HUES48 (cell line): ENCODE measurements around the gene CCDC137.

Experiments
- H3K27ac ChIP-seq: one replicate; pipeline ENCODE4 v1.7.0; 2013; ENCODE audit warnings: low read depth, low read length, inconsistent platforms
- H3K27me3 ChIP-seq: 2 replicates; pipeline ENCODE4 v1.6.1; 2013; ENCODE audit warnings: mild to moderate bottlenecking, low read length; ENCODE audit not compliant: control insufficient read depth, insufficient read depth
- H3K36me3 ChIP-seq: 2 replicates; pipeline ENCODE4 v1.6.1; 2013; ENCODE audit warnings: low read length; ENCODE audit not compliant: control insufficient read depth, insufficient read depth
- H3K4me1 ChIP-seq: 2 replicates; pipeline ENCODE4 v1.6.1; 2013; ENCODE audit warnings: mild to moderate bottlenecking, low read length; ENCODE audit not compliant: control insufficient read depth, insufficient read depth
- H3K4me3 ChIP-seq: 2 replicates; pipeline ENCODE4 v1.5.1; 2013; ENCODE audit warnings: mild to moderate bottlenecking, low read depth, low read length
- H3K9ac ChIP-seq: 2 replicates; pipeline ENCODE4 v1.6.1; 2013; ENCODE audit warnings: mild to moderate bottlenecking, low read depth, low read length, moderate library complexity
- H3K9me3 ChIP-seq: 2 replicates; pipeline ENCODE4 v1.6.1; 2013; ENCODE audit warnings: low read length; ENCODE audit not compliant: control insufficient read depth, insufficient read depth

CCDC137 gene

DNA sequence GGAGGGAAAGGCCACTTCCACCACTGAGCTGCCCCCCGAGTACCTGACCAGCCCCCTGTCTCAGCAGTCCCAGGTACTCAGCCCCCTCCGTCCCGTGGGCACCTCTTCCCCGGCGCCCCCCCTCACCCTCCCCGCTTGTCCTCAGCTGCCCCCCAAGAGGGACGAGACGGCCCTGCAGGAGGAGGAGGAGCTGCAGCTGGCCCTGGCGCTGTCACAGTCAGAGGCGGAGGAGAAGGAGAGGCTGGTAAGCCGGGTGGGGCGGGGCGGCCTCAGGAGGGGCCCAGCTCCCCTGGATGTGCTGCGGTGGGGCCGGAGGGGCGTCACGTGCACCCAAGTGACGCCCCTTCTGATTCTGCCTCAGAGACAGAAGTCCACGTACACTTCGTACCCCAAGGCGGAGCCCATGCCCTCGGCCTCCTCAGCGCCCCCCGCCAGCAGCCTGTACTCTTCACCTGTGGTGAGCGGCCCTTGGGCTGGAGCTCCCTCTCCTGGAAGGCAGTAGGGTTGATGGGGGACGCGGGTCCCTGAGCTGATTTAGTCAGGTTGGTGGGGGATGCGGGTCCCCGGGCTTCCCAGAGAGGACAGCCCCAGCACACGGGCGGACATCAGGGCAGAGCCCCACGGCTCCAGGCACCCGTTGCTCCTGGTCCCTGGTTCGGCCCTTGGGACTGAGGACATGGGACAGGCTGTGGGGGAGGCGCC lies 27.1 kb downstream of the CCDC137 start:
- Histone ChIP-seq H3K36me3 (peaks cover 85% of the 10 kb centered on the region), H3K9me3 (no peaks in the 10 kb centered on the region), H3K27me3 (no peaks in the 10 kb centered on the region), H3K9ac (no peak overlapping the region), H3K4me3 (no peak overlapping the region), H3K4me1 (no peaks in the 10 kb centered on the region), H3K27ac (no peak overlapping the region)

- Histone ChIP-seq H3K36me3 (peaks cover 79% of the 10 kb centered on the region), H3K27ac (no peak overlapping the region), H3K4me3 (no peak overlapping the region), H3K9me3 (no peaks in the 10 kb centered on the region), H3K27me3 (no peaks in the 10 kb centered on the region), H3K4me1 (no peaks in the 10 kb centered on the region), H3K9ac (no peak overlapping the region)
Measured at GRCh38 chr17:81694810-81695209, 28.3 kb downstream of the CCDC137 start.

DNA sequence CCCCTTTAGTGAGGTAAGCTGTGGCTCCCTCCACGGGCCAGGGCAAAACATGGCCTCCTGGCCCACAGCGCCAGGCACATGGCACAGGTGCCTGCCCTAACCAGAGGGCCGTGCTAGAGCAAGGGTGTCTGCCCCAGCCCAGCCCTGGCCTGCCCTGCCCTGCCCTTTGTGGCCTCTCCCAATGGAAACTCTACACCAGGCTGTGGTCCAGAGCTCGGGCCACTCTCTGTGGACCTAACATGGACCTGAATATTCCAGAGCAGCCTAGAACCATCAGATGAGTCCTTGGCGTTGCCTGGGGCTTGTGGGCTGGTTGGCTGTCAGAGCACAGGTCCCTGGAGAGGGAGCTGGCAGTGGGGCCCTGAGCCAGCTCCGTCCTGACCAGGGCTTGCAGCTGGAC lies 28.7 kb downstream of the CCDC137 start:
- Histone ChIP-seq H3K9ac (no peak overlapping the region), H3K9me3 (no peaks in the 10 kb centered on the region), H3K36me3 (peaks cover 75% of the 10 kb centered on the region), H3K27me3 (no peaks in the 10 kb centered on the region), H3K4me1 (no peaks in the 10 kb centered on the region), H3K27ac (no peak overlapping the region), H3K4me3 (no peak overlapping the region)

GRCh38 chr17:81695801-81696200 lies 29.3 kb downstream of the CCDC137 start:
- H3K4me3 ChIP-seq = no peak overlapping the region
- no peak overlapping the region for H3K9ac ChIP-seq
- no peaks in the 10 kb centered on the region for H3K9me3 ChIP-seq
- no peaks in the 10 kb centered on the region for H3K4me1 ChIP-seq
- peaks cover 73% of the 10 kb centered on the region for H3K36me3 ChIP-seq
- H3K27me3 ChIP-seq = no peaks in the 10 kb centered on the region
- no peak overlapping the region for H3K27ac ChIP-seq

DNA sequence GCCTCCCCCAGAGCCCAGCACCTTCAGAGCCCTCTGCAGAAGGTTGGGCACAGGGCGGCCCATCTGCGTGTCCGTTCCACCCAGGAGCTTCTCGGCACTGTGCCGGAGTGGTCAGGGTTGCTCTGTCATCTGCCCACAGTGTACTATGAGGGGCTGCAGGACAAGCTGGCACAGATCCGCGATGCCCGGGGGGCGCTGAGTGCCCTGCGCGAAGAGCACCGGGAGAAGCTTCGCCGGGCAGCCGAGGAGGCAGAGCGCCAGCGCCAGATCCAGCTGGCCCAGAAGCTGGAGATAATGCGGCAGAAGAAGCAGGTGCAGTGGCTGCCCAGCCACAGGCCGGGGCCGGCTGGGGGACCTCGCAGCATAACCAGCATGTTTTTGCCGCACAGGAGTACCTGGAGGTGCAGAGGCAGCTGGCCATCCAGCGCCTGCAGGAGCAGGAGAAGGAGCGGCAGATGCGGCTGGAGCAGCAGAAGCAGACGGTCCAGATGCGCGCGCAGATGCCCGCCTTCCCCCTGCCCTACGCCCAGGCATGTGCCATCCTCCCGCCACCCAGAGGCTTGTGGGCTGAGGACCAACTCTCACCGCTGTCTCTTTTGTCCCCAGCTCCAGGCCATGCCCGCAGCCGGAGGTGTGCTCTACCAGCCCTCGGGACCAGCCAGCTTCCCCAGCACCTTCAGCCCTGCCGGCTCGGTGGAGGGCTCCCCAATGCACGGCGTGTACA lies 29.8 kb downstream of the CCDC137 start:
- Histone ChIP-seq H3K4me3 (no peak overlapping the region), H3K9ac (no peak overlapping the region), H3K36me3 (peaks cover 73% of the 10 kb centered on the region), H3K27ac (no peak overlapping the region), H3K4me1 (no peaks in the 10 kb centered on the region), H3K27me3 (no peaks in the 10 kb centered on the region), H3K9me3 (no peaks in the 10 kb centered on the region)

- Histone ChIP-seq H3K4me1 (no peaks in the 10 kb centered on the region), H3K36me3 (peaks cover 67% of the 10 kb centered on the region), H3K27ac (no peak overlapping the region), H3K4me3 (no peak overlapping the region), H3K9me3 (no peaks in the 10 kb centered on the region), H3K27me3 (no peaks in the 10 kb centered on the region), H3K9ac (no peak overlapping the region)
Measured at GRCh38 chr17:81697261-81698044, 30.9 kb downstream of the CCDC137 start.

- no peaks in the 10 kb centered on the region for H3K4me1 ChIP-seq
- H3K9ac ChIP-seq = no peak overlapping the region
- no peaks in the 10 kb centered on the region for H3K9me3 ChIP-seq
- H3K27me3 ChIP-seq = no peaks in the 10 kb centered on the region
- H3K27ac ChIP-seq = peak overlapping the region; percentile 2
- no peak overlapping the region for H3K4me3 ChIP-seq
- H3K36me3 ChIP-seq = peaks cover 60% of the 10 kb centered on the region
Measured at GRCh38 chr17:81700353-81701287, 34.1 kb downstream of the CCDC137 start.

DNA sequence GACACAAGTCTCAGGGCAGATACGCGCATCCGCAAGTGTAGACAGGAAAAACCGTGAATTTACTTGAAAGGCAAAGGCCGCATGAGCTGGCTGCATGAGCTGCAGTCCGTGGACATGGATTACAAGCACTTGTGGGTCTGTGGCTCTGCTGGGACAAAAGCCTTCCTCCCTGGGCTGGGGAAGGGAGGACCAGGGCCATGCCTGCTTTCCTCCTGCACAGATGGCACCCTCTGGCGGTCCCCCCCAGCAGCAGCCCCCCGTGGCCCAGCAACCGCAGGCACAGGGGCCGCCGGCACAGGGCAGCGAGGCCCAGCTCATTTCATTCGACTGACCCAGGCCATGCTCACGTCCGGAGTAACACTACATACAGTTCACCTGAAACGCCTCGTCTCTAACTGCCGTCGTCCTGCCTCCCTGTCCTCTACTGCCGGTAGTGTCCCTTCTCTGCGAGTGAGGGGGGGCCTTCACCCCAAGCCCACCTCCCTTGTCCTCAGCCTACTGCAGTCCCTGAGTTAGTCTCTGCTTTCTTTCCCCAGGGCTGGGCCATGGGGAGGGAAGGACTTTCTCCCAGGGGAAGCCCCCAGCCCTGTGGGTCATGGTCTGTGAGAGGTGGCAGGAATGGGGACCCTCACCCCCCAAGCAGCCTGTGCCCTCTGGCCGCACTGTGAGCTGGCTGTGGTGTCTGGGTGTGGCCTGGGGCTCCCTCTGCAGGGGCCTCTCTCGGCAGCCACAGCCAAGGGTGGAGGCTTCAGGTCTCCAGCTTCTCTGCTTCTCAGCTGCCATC lies 34.9 kb downstream of the CCDC137 start:
- peaks cover 60% of the 10 kb centered on the region for H3K36me3 ChIP-seq
- H3K4me3 ChIP-seq = peak overlapping the region; percentile 93
- no peaks in the 10 kb centered on the region for H3K27me3 ChIP-seq
- no peak overlapping the region for H3K9ac ChIP-seq
- H3K27ac ChIP-seq = peak overlapping the region; percentile 14
- no peaks in the 10 kb centered on the region for H3K9me3 ChIP-seq
- no peaks in the 10 kb centered on the region for H3K4me1 ChIP-seq

- H3K9ac ChIP-seq = peak within 1 kb of the TSS; percentile 91
- H3K4me3 ChIP-seq = peak within 1 kb of the TSS; percentile 93
- no peaks in the 10 kb centered on the region for H3K27me3 ChIP-seq
- H3K36me3 ChIP-seq = peaks cover 61% of the 10 kb centered on the region
- no peaks in the 10 kb centered on the region for H3K4me1 ChIP-seq
- peak within 1 kb of the TSS; percentile 92 for H3K27ac ChIP-seq
- H3K9me3 ChIP-seq = no peaks in the 10 kb centered on the region
Measured at GRCh38 chr17:81702934-81703746, 36.6 kb downstream of the CCDC137 start, which contains the start of gene MRPL12. TSS of gene MRPL12 (plus strand) at chr17:81703367. CDS start at chr17:81703502, 135 bp downstream.
